ENCODE results near the gene TSC22D2.

GRCh38 chr3:150439657-150440056 is 31.6 kb downstream of the TSC22D2 start:
- no peak for TF ChIP-seq CTCF (IDR thresholded peaks at IDR 0.05)
- no peak for TF ChIP-seq ZFX (IDR thresholded peaks at IDR 0.05; ENCODE audit: borderline replicate concordance)
